ENCODE results near the gene IPO5. TPM values are rescaled to one million over a fixed set of nuclear protein-coding genes. Genes with fewer than 3 reads are reported as not detected.

Gene IPO5
- total RNA-seq, 1 experiment from 2014 or later: 342 TPM

DNA sequence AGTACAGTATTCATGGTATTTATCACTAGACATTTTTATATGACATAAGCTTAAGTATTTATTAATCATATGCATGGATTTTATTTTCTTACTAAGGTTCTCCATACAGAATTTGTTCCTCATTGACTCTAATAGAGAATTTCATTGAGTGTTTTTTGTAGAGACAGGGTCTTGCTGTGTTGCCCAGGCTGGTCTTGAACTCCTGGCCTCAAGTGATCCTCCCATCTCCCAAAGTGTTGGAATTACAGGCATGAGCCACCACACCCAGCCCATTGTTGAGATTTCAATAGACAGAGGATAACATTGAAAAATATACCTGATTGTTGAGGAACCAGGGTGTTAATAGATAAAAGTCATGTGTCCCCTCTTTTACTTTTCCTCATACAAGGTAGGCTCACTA, 26.1 kb downstream of the IPO5 start:
- Histone ChIP-seq H3K14ac (ENCODE audit: insufficient read depth, low read length) (no peak overlapping the region), H2BK12ac (ENCODE audit: insufficient read length, low read depth, low read length) (no peak overlapping the region), H3K4ac (ENCODE audit: low read depth, low read length) (no peak overlapping the region), H2BK5ac (ENCODE audit: insufficient read length, low read length) (no peak overlapping the region), H3K9ac (ENCODE audit: extremely low read depth, insufficient read length, low read length) (no peak overlapping the region), H3K27me3 (ENCODE audit: insufficient read depth, low read length) (no peaks in the 10 kb centered on the region), H3K27ac (ENCODE audit: insufficient read length, low read depth, low read length) (no peak overlapping the region), H4K91ac (ENCODE audit: insufficient read length, low read depth, low read length) (no peak overlapping the region), H3K9me3 (ENCODE audit: control insufficient read depth, low read depth, low read length) (no peaks in the 10 kb centered on the region), H4K5ac (ENCODE audit: insufficient read length, low read depth, low read length) (no peak overlapping the region), H3K79me2 (ENCODE audit: insufficient read depth, low read length) (peaks cover 27% of the 10 kb centered on the region; the same call in 1 of the 2 replicates), H2AK5ac (ENCODE audit: insufficient read length, low read length) (no peak overlapping the region), H4K8ac (replicated peaks; ENCODE audit: insufficient read length, low read depth, low read length) (no peak overlapping the region), H2BK15ac (ENCODE audit: low read depth, low read length) (no peak overlapping the region), H3K18ac (ENCODE audit: insufficient read length, low read depth, low read length) (no peak overlapping the region), H2BK120ac (ENCODE audit: low read depth, low read length, poor library complexity, severe bottlenecking) (no peak overlapping the region), H3K4me2 (ENCODE audit: insufficient read depth, insufficient read length, low read length) (no peak overlapping the region), H3K4me1 (ENCODE audit: insufficient read depth, low read length) (no peaks in the 10 kb centered on the region), H3K56ac (ENCODE audit: insufficient read length, low read depth, low read length) (no peak overlapping the region), H2BK20ac (ENCODE audit: low read depth, low read length, poor library complexity, severe bottlenecking) (no peak overlapping the region), H3K79me1 (ENCODE audit: insufficient read depth, low read depth, low read length, poor library complexity, severe bottlenecking) (peaks cover 6% of the 10 kb centered on the region), H2AFZ (ENCODE audit: low read length) (no peak overlapping the region), H4K20me1 (ENCODE audit: control insufficient read depth, insufficient read depth, insufficient read length) (no peaks in the 10 kb centered on the region), H3T11ph (ENCODE audit: low read length) (no peak overlapping the region), H3K23ac (ENCODE audit: insufficient read length, low read depth, low read length) (no peak overlapping the region), H3K23me2 (ENCODE audit: insufficient read length, low read depth, low read length, poor library complexity, severe bottlenecking) (peaks cover 15% of the 10 kb centered on the region)
- H3K4me1 Mint-ChIP-seq: peaks cover 26 to 28% of the 10 kb centered on the region in 2 experiments
- H3K27ac Mint-ChIP-seq: peak overlapping the region in 1 of 3 experiments; percentile 84; a peak in 2 of 7 replicates
- TF ChIP-seq CTCF (conservative IDR thresholded peaks at IDR 0.05): no peak
- H3K27me3 Mint-ChIP-seq (ENCODE audit: low read depth): no peaks in the 10 kb centered on the region
- peaks cover 18 to 32% (median 24%) of the 10 kb centered on the region in 3 experiments for H3K36me3 Mint-ChIP-seq (ENCODE audit: insufficient read depth in 1 of 3, low read depth in 3 of 3)
- peaks cover 0 to 2% of the 10 kb centered on the region in 2 experiments; a peak in 1 of 5 replicates for H3K9me3 Mint-ChIP-seq
- no peak for DNase-seq
- no peak overlapping the region for H3K4me3 Mint-ChIP-seq

Data from H9 (cell line).